ENCODE results near the gene PCDHB9.
"Not testable (repeated sequence)": the region's sequence is repeated elsewhere in the genome, so short reads cannot be mapped to it uniquely, and the experiment has no call there.

The PCDHB9 gene

GRCh38 chr5:141174291-141175104 is 12.5 kb upstream of the PCDHB9 start:
- H3K27ac ChIP-seq (ENCODE audit: low read depth, low read length); H3K4me3 ChIP-seq (ENCODE audit: low read depth in 1 of 2, low read length in 2 of 2); H3K4me1 ChIP-seq (ENCODE audit: insufficient read depth, low read length); H3K36me3 ChIP-seq (ENCODE audit: insufficient read depth, low read length); H3K9ac ChIP-seq (ENCODE audit: low read length); H3K27me3 ChIP-seq (ENCODE audit: control insufficient read depth in 1 of 2, insufficient read depth in 2 of 2, low read length in 2 of 2): not testable (repeated sequence)
- H3K9me3 ChIP-seq (ENCODE audit: low read length) = peaks cover 25% of the 10 kb centered on the region

- H3K36me3 ChIP-seq (ENCODE audit: insufficient read depth, low read length) = no peaks in the 10 kb centered on the region
- H3K4me1 ChIP-seq (ENCODE audit: insufficient read depth, low read length) = no peaks in the 10 kb centered on the region
- peaks cover 25% of the 10 kb centered on the region for H3K9me3 ChIP-seq (ENCODE audit: low read length)
- no peak overlapping the region for H3K9ac ChIP-seq (ENCODE audit: low read length)
- H3K27me3 ChIP-seq (ENCODE audit: control insufficient read depth in 1 of 2, insufficient read depth in 2 of 2, low read length in 2 of 2) = peaks cover 0 to 4% of the 10 kb centered on the region in 2 donors
- H3K4me3 ChIP-seq (ENCODE audit: low read depth in 1 of 2, low read length in 2 of 2) = no peak overlapping the region
- H3K27ac ChIP-seq (ENCODE audit: low read depth, low read length) = no peak overlapping the region
Measured at GRCh38 chr5:141175933-141176332, 11.0 kb upstream of the PCDHB9 start.

GRCh38 chr5:141177577-141178191 is 9.3 kb upstream of the PCDHB9 start, which contains the start of gene PCDHB8:
PCDHB8 (plus strand) TSS chr5:141177790; CDS start chr5:141178035, 245 bp downstream.
- H3K27me3 ChIP-seq (ENCODE audit: control insufficient read depth in 1 of 2, insufficient read depth in 2 of 2, low read length in 2 of 2); H3K4me3 ChIP-seq (ENCODE audit: low read depth in 1 of 2, low read length in 2 of 2): not testable (repeated sequence)
- H3K9me3 ChIP-seq (ENCODE audit: low read length) = peaks cover 28% of the 10 kb centered on the region

GRCh38 chr5:141179371-141179770 is 7.6 kb upstream of the PCDHB9 start:
- H3K4me1 ChIP-seq (ENCODE audit: insufficient read depth, low read length); H3K4me3 ChIP-seq (ENCODE audit: low read depth in 1 of 2, low read length in 2 of 2); H3K36me3 ChIP-seq (ENCODE audit: insufficient read depth, low read length); H3K27ac ChIP-seq (ENCODE audit: low read depth, low read length); H3K9ac ChIP-seq (ENCODE audit: low read length); H3K27me3 ChIP-seq (ENCODE audit: control insufficient read depth in 1 of 2, insufficient read depth in 2 of 2, low read length in 2 of 2): not testable (repeated sequence)
- peaks cover 25% of the 10 kb centered on the region for H3K9me3 ChIP-seq (ENCODE audit: low read length)

More at GRCh38 chr5:141177577-141178191, 9.3 kb upstream of the PCDHB9 start, which contains the start of gene PCDHB8:
- H3K36me3 ChIP-seq (ENCODE audit: insufficient read depth, low read length); H3K9ac ChIP-seq (ENCODE audit: low read length); H3K4me1 ChIP-seq (ENCODE audit: insufficient read depth, low read length); H3K27ac ChIP-seq (ENCODE audit: low read depth, low read length): not testable (repeated sequence)

- peaks cover 27% of the 10 kb centered on the region for H3K9me3 ChIP-seq (ENCODE audit: low read length)
Measured at GRCh38 chr5:141179876-141180275, 7.1 kb upstream of the PCDHB9 start.

DNA sequence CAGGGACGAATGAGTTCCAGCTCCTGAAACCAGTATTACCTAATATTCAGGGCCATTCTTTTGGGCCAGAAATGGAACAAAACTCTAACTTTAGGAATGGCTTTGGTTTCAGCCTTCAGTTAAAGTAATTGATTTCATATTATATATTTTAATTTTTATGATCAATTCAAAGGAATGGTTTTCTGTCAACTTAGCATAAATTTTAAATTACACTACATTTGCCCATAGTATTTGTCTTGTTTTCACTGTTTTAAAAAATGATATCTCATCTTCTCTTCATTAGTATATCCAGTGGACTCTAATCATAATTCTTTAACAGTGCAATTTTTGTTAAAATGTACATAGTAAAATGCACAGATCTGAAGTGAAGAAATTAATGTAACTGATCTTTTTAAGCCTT is 6.6 kb upstream of the PCDHB9 start:
- Histone ChIP-seq H3K27me3 (ENCODE audit: control insufficient read depth in 1 of 2, insufficient read depth in 2 of 2, low read length in 2 of 2) (no peaks in the 10 kb centered on the region), H3K4me3 (ENCODE audit: low read depth in 1 of 2, low read length in 2 of 2) (no peak overlapping the region), H3K9ac (ENCODE audit: low read length) (no peak overlapping the region), H3K9me3 (ENCODE audit: low read length) (peaks cover 24% of the 10 kb centered on the region), H3K36me3 (ENCODE audit: insufficient read depth, low read length) (no peaks in the 10 kb centered on the region), H3K4me1 (ENCODE audit: insufficient read depth, low read length) (no peaks in the 10 kb centered on the region), H3K27ac (ENCODE audit: low read depth, low read length) (no peak overlapping the region)

More at GRCh38 chr5:141179876-141180275, 7.1 kb upstream of the PCDHB9 start:
- H3K4me3 ChIP-seq (ENCODE audit: low read depth in 1 of 2, low read length in 2 of 2); H3K36me3 ChIP-seq (ENCODE audit: insufficient read depth, low read length); H3K9ac ChIP-seq (ENCODE audit: low read length); H3K27me3 ChIP-seq (ENCODE audit: control insufficient read depth in 1 of 2, insufficient read depth in 2 of 2, low read length in 2 of 2); H3K4me1 ChIP-seq (ENCODE audit: insufficient read depth, low read length); H3K27ac ChIP-seq (ENCODE audit: low read depth, low read length): not testable (repeated sequence)

DNA sequence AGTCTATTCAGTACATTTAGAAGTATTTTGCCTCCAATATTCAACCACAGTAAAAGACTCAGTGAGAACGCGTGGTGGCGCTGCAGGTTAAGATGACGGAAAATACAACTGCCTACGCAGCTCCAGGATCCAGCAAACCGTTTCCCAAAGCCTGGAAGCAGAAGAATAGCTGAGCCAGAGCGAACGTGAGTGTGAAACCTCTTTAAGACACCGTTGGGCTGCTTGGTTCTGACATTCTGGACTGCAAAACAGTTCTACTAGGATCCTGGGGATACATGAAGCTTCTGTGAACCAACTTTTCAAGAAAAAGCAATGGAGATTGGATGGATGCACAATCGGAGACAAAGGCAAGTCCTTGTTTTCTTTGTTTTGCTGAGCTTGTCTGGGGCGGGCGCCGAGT is 4.7 kb upstream of the PCDHB9 start, which contains the start of gene PCDHB16:
PCDHB16 (plus strand) TSS at position 140 of the 400 bp plus-strand sequence; CDS start at position 313, 173 bp downstream.
- peak within 1 kb of the TSS in 1 of 2 donors; percentile 28 for H3K4me3 ChIP-seq (ENCODE audit: low read depth in 1 of 2, low read length in 2 of 2)
- no peak within 1 kb of the TSS for H3K27ac ChIP-seq (ENCODE audit: low read depth, low read length)
- peaks cover 24% of the 10 kb centered on the region for H3K9me3 ChIP-seq (ENCODE audit: low read length)

DNA sequence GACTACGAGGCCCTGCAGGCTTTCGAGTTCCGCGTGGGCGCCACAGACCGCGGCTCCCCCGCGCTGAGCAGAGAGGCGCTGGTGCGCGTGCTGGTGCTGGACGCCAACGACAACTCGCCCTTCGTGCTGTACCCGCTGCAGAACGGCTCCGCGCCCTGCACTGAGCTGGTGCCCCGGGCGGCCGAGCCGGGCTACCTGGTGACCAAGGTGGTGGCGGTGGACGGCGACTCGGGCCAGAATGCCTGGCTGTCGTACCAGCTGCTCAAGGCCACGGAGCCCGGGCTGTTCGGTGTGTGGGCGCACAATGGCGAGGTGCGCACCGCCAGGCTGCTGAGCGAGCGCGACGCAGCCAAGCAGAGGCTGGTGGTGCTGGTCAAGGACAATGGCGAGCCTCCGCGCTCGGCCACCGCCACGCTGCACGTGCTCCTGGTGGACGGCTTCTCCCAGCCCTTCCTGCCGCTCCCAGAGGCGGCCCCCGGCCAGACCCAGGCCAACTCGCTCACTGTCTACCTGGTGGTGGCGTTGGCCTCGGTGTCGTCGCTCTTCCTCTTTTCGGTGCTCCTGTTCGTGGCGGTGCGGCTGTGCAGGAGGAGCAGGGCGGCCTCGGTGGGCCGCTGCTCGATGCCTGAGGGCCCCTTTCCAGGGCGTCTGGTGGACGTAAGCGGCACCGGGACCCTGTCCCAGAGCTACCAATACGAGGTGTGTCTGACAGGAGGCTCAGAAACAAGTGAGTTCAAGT is 2.7 kb upstream of the PCDHB9 start:
- H3K9ac ChIP-seq (ENCODE audit: low read length); H3K27me3 ChIP-seq (ENCODE audit: control insufficient read depth in 1 of 2, insufficient read depth in 2 of 2, low read length in 2 of 2); H3K4me1 ChIP-seq (ENCODE audit: insufficient read depth, low read length); H3K27ac ChIP-seq (ENCODE audit: low read depth, low read length); H3K4me3 ChIP-seq (ENCODE audit: low read depth in 1 of 2, low read length in 2 of 2); H3K36me3 ChIP-seq (ENCODE audit: insufficient read depth, low read length): not testable (repeated sequence)
- peaks cover 24% of the 10 kb centered on the region for H3K9me3 ChIP-seq (ENCODE audit: low read length)

More for the DNA sequence above, 4.7 kb upstream of the PCDHB9 start, which contains the start of gene PCDHB16:
- Histone ChIP-seq H3K9ac (ENCODE audit: low read length) (no peak within 1 kb of the TSS), H3K27me3 (ENCODE audit: control insufficient read depth in 1 of 2, insufficient read depth in 2 of 2, low read length in 2 of 2) (no peaks in the 10 kb centered on the region), H3K4me1 (ENCODE audit: insufficient read depth, low read length) (no peaks in the 10 kb centered on the region), H3K36me3 (ENCODE audit: insufficient read depth, low read length) (no peaks in the 10 kb centered on the region)

DNA sequence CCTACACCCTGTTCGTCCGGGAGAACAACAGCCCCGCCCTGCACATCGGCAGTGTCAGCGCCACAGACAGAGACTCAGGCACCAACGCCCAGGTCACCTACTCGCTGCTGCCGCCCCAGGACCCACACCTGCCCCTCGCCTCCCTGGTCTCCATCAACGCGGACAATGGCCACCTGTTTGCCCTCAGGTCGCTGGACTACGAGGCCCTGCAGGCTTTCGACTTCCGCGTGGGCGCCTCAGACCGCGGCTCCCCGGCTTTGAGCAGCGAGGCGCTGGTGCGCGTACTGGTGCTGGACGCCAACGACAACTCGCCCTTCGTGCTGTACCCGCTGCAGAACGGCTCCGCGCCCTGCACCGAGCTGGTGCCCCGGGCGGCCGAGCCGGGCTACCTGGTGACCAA is 1.7 kb downstream of the PCDHB9 start:
- Histone ChIP-seq H3K4me3 (ENCODE audit: low read depth in 1 of 2, low read length in 2 of 2) (peak overlapping the region in 1 of 2 donors; percentile 2), H3K9me3 (ENCODE audit: low read length) (peaks cover 20% of the 10 kb centered on the region)
- H3K27me3 ChIP-seq (ENCODE audit: control insufficient read depth in 1 of 2, insufficient read depth in 2 of 2, low read length in 2 of 2); H3K4me1 ChIP-seq (ENCODE audit: insufficient read depth, low read length); H3K36me3 ChIP-seq (ENCODE audit: insufficient read depth, low read length); H3K27ac ChIP-seq (ENCODE audit: low read depth, low read length); H3K9ac ChIP-seq (ENCODE audit: low read length): not testable (repeated sequence)

GRCh38 chr5:141189131-141189530 is 2.2 kb downstream of the PCDHB9 start:
- H3K36me3 ChIP-seq (ENCODE audit: insufficient read depth, low read length); H3K27me3 ChIP-seq (ENCODE audit: control insufficient read depth in 1 of 2, insufficient read depth in 2 of 2, low read length in 2 of 2); H3K4me1 ChIP-seq (ENCODE audit: insufficient read depth, low read length); H3K9ac ChIP-seq (ENCODE audit: low read length); H3K27ac ChIP-seq (ENCODE audit: low read depth, low read length); H3K4me3 ChIP-seq (ENCODE audit: low read depth in 1 of 2, low read length in 2 of 2): not testable (repeated sequence)
- H3K9me3 ChIP-seq (ENCODE audit: low read length) = peaks cover 20% of the 10 kb centered on the region

DNA sequence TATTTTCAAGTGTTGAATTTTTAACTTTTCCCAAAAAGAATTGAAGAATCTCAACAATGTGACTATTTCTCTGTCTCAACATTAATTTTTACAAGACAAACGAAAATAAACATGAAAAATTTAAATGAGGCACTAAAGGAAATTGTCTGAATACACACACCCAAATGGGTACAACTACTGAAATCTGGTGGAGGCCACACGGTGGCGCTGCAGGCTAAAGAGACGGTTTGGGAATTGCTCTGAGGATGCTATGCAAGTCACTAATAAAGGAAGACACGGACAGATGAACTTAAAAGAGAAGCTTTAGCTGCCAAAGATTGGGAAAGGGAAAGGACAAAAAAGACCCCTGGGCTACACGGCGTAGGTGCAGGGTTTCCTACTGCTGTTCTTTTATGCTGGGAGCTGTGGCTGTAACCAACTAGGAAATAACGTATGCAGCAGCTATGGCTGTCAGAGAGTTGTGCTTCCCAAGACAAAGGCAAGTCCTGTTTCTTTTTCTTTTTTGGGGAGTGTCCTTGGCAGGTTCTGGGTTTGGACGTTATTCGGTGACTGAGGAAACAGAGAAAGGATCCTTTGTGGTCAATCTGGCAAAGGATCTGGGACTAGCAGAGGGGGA is 5.3 kb downstream of the PCDHB9 start, which contains the start of gene PCDHB10:
PCDHB10 (plus strand) TSS at position 244 of the 616 bp plus-strand sequence; CDS start at position 444, 200 bp downstream.
- Histone ChIP-seq H3K4me3 (ENCODE audit: low read depth in 1 of 2, low read length in 2 of 2) (peak within 1 kb of the TSS in 1 of 2 donors; percentile 33), H3K9ac (ENCODE audit: low read length) (no peak within 1 kb of the TSS), H3K9me3 (ENCODE audit: low read length) (peaks cover 13% of the 10 kb centered on the region), H3K27ac (ENCODE audit: low read depth, low read length) (no peak within 1 kb of the TSS), H3K36me3 (ENCODE audit: insufficient read depth, low read length) (no peaks in the 10 kb centered on the region), H3K27me3 (ENCODE audit: control insufficient read depth in 1 of 2, insufficient read depth in 2 of 2, low read length in 2 of 2) (no peaks in the 10 kb centered on the region), H3K4me1 (ENCODE audit: insufficient read depth, low read length) (no peaks in the 10 kb centered on the region)
